Adrenal gland (tissue), 5 donors: ENCODE measurements around the gene ACER3.

Experiments used
- POLR2A ChIP-seq, 2 donors: fragments of 450-650 bp; IDR thresholded peaks; one replicate each; pipeline ENCODE4 v1.6.1; 2017; ENCODE audit warnings: antibody characterized with exemption in 2 of 2, mild to moderate bottlenecking in 2 of 2, moderate library complexity in 1 of 2
- TF ChIP-seq, protein P1 (sequence below), 6 experiments: fragments of 450-650 bp in 4 of 6; fragments of 200-600 bp in 2 of 6; sonication (generic) in 1 of 6; IDR thresholded peaks; 1 replicate in 5 of 6; 2 replicates in 1 of 6; pipeline versions ENCODE4 v1.5.1 to v1.8.0; 2016 to 2021; ENCODE audit warnings: antibody characterized with exemption in 6 of 6, mild to moderate bottlenecking in 2 of 6, moderate library complexity in 1 of 6
- donor health status: DM: no; HTN: no; CAD: no.

DNA sequence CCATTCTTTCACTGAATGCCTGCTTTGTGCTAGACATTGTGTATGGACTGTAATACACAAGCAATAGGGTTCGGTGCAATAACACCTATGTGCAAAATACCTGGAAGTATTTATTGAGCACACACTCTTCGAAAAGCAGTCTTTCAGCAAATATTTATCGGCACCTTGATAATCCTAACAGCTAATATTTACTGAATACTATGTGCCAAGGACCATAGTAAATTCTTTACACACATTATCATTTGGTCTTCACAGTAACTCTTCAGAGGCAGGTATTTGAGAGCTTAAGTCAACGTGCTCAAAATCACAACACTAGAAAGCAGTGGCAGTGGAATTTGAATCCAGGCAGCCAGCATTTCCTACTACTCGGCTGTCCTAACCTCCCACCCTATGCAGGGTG, 175.7 kb downstream of the ACER3 start:
- TF ChIP-seq, protein P1, sequence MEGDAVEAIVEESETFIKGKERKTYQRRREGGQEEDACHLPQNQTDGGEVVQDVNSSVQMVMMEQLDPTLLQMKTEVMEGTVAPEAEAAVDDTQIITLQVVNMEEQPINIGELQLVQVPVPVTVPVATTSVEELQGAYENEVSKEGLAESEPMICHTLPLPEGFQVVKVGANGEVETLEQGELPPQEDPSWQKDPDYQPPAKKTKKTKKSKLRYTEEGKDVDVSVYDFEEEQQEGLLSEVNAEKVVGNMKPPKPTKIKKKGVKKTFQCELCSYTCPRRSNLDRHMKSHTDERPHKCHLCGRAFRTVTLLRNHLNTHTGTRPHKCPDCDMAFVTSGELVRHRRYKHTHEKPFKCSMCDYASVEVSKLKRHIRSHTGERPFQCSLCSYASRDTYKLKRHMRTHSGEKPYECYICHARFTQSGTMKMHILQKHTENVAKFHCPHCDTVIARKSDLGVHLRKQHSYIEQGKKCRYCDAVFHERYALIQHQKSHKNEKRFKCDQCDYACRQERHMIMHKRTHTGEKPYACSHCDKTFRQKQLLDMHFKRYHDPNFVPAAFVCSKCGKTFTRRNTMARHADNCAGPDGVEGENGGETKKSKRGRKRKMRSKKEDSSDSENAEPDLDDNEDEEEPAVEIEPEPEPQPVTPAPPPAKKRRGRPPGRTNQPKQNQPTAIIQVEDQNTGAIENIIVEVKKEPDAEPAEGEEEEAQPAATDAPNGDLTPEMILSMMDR (IDR thresholded peaks at IDR 0.05), result no peak
- TF ChIP-seq POLR2A (IDR thresholded peaks at IDR 0.05), result no peak
